ENCODE measurements around the gene DMRTA2.

DNA sequence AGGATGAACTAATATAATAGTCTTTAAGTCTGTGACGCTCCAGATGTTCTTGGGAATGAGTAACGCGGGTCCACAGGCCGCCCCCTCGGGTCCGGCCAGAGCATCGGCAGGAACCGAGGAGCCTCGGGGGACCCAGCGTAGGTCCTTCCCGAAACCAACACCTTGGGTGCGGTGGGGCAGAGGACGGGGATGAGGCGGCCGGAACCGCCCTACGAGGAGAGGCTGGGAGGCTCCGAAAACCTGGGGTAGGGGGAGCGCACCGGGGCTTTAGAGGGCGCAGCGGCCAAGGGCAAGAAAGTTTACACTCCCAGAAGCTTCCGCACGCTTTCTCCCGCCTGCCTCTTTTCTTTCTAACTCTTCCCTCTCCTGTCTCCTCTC lies 7.1 kb downstream of the DMRTA2 start:
- TF ChIP-seq CTCF (IDR thresholded peaks at IDR 0.05; ENCODE audit: poor library complexity): no peak
- TF ChIP-seq EZH2 (IDR thresholded peaks at IDR 0.05; ENCODE audit: borderline replicate concordance): peak; percentile 43
